HG02973 (cell line): Measurements from ENCODE around the gene FBXL7.

Experiments
- ATAC-seq: cut with Tn5 transposase; IDR thresholded peaks from one replicate; pipeline ENCODE4 v1.9.1; 2021; ENCODE audit warnings: moderate library complexity; ENCODE audit not compliant: unreplicated experiment

The FBXL7 gene

GRCh38 chr5:15968993-15969392 lies 469.0 kb downstream of the FBXL7 start:
- ATAC-seq = no peak

- no peak for ATAC-seq
Measured at GRCh38 chr5:15977851-15978250, 477.9 kb downstream of the FBXL7 start.

- ATAC-seq = no peak
Measured at GRCh38 chr5:15980835-15981234, 480.9 kb downstream of the FBXL7 start.

- no peak for ATAC-seq
Measured at GRCh38 chr5:15983392-15983791, 483.4 kb downstream of the FBXL7 start.
